KG1 (cell line): ENCODE measurements around the gene APH1B.
"Not testable (repeated sequence)": the region's sequence is repeated elsewhere in the genome, so short reads cannot be mapped to it uniquely, and the experiment has no call there.

Experiments
- DNase-seq: peaks from one replicate; lab custom pipeline; 2025; lab: John Stamatoyannopoulos, UW

Gene APH1B

GRCh38 chr15:63331456-63331855 is 54.1 kb downstream of the APH1B start:
- DNase-seq = no peak

GRCh38 chr15:63332367-63333124 is 55.1 kb downstream of the APH1B start:
- DNase-seq = no peak

GRCh38 chr15:63334821-63335220 is 57.4 kb downstream of the APH1B start:
- no peak for DNase-seq

GRCh38 chr15:63335543-63336240 is 58.3 kb downstream of the APH1B start:
- no peak for DNase-seq

- no peak for DNase-seq
Measured at GRCh38 chr15:63337046-63337445, 59.6 kb downstream of the APH1B start.

- no peak for DNase-seq
Measured at GRCh38 chr15:63338170-63338569, 60.8 kb downstream of the APH1B start.

- no peak for DNase-seq
Measured at GRCh38 chr15:63339006-63339766, 61.8 kb downstream of the APH1B start.

GRCh38 chr15:63339836-63340235 is 62.4 kb downstream of the APH1B start:
- DNase-seq = no peak

- DNase-seq = no peak
Measured at GRCh38 chr15:63340353-63340752, 62.9 kb downstream of the APH1B start.

GRCh38 chr15:63340878-63341277 is 63.5 kb downstream of the APH1B start:
- no peak for DNase-seq

GRCh38 chr15:63341898-63342297 is 64.5 kb downstream of the APH1B start:
- DNase-seq = no peak

GRCh38 chr15:63342996-63343562 is 65.7 kb downstream of the APH1B start:
- not testable (repeated sequence) for DNase-seq

GRCh38 chr15:63344731-63345390 is 67.5 kb downstream of the APH1B start:
- DNase-seq = no peak

GRCh38 chr15:63345391-63345752 is 68.0 kb downstream of the APH1B start:
- DNase-seq = no peak

GRCh38 chr15:63347074-63347857 is 69.9 kb downstream of the APH1B start:
- DNase-seq = no peak

- DNase-seq = no peak
Measured at GRCh38 chr15:63348392-63348791, 71.0 kb downstream of the APH1B start.

- no peak for DNase-seq
Measured at GRCh38 chr15:63349156-63349555, 71.8 kb downstream of the APH1B start.

- no peak for DNase-seq
Measured at GRCh38 chr15:63349621-63350020, 72.2 kb downstream of the APH1B start.

- no peak for DNase-seq
Measured at GRCh38 chr15:63350178-63350621, 72.8 kb downstream of the APH1B start.

- DNase-seq = no peak
Measured at GRCh38 chr15:63351170-63351569, 73.8 kb downstream of the APH1B start.

- no peak for DNase-seq
Measured at GRCh38 chr15:63352808-63353207, 75.4 kb downstream of the APH1B start.
